C1 segment of cervical spinal cord (tissue), 14 donors: ENCODE measurements around the gene SPATA25.

Experiments used
- DNase-seq, 14 donors: peaks; one replicate each; lab custom pipeline; 2025; lab: John Stamatoyannopoulos, UW

Gene SPATA25

GRCh38 chr20:45867136-45867818 is 20.1 kb downstream of the SPATA25 start:
- no peak for DNase-seq

GRCh38 chr20:45866454-45866853 is 21.0 kb downstream of the SPATA25 start:
- no peak for DNase-seq

GRCh38 chr20:45863543-45864470 is 23.6 kb downstream of the SPATA25 start:
- DNase-seq, result no peak

GRCh38 chr20:45861221-45862075 is 26.0 kb downstream of the SPATA25 start:
- DNase-seq, result no peak

- DNase-seq, result no peak
Measured at GRCh38 chr20:45860560-45861220, 26.7 kb downstream of the SPATA25 start.

GRCh38 chr20:45859916-45860315 is 27.5 kb downstream of the SPATA25 start:
- DNase-seq, result no peak

- DNase-seq, result peak in 1 of 14 donors; percentile 31
Measured at GRCh38 chr20:45857882-45858216, 29.6 kb downstream of the SPATA25 start.

- peak; percentile 17 to 99 (median 91) for DNase-seq
Measured at GRCh38 chr20:45857114-45857881, 30.1 kb downstream of the SPATA25 start, which contains the start of the genes ACOT8 and ZSWIM3. ACOT8 (minus strand) TSS chr20:45857392; CDS start chr20:45857315, 77 bp downstream. ZSWIM3 (plus strand) TSS chr20:45857614; CDS start chr20:45857826, 212 bp downstream.

- no peak for DNase-seq
Measured at GRCh38 chr20:45853484-45853883, 33.9 kb downstream of the SPATA25 start.

- no peak for DNase-seq
Measured at GRCh38 chr20:45852326-45852725, 35.1 kb downstream of the SPATA25 start.

- no peak for DNase-seq
Measured at GRCh38 chr20:45851501-45851900, 35.9 kb downstream of the SPATA25 start.

GRCh38 chr20:45850926-45851325 is 36.5 kb downstream of the SPATA25 start:
- DNase-seq, result no peak

GRCh38 chr20:45850238-45850637 is 37.2 kb downstream of the SPATA25 start:
- no peak for DNase-seq

GRCh38 chr20:45848969-45849582 is 38.3 kb downstream of the SPATA25 start:
- DNase-seq, result no peak

- DNase-seq, result no peak
Measured at GRCh38 chr20:45848421-45848820, 39.0 kb downstream of the SPATA25 start.

- no peak for DNase-seq
Measured at GRCh38 chr20:45845452-45845851, 42.0 kb downstream of the SPATA25 start.

- DNase-seq, result no peak
Measured at GRCh38 chr20:45843506-45843905, 43.9 kb downstream of the SPATA25 start.

- DNase-seq, result no peak
Measured at GRCh38 chr20:45842169-45842812, 45.1 kb downstream of the SPATA25 start.

- DNase-seq, result no peak
Measured at GRCh38 chr20:45841407-45842129, 45.9 kb downstream of the SPATA25 start.
